PC-9 (cell line): ENCODE measurements around the gene SLC5A1. TPM values are rescaled to one million over a fixed set of nuclear protein-coding genes. Genes with fewer than 3 reads are reported as not detected.

Source experiments
- BruUV-seq: library from RNA; stranded (reverse); fragments of 400-500 nt; replicated peaks from 2 replicates; lab custom pipeline; 2021; lab: Mats Ljungman, UMichigan
- CTCF ChIA-PET: fragments of 300-600 bp; sonication (Branson Sonifier 250); formaldehyde crosslinking; loops from one replicate; lab custom pipeline; 2022; ENCODE audit warnings: antibody characterized with exemption; lab: Charles Lee
- POLR2A ChIA-PET: fragments of 300-600 bp; sonication (Branson Sonifier 250); formaldehyde crosslinking; loops from one replicate; lab custom pipeline; 2022; ENCODE audit warnings: antibody characterized with exemption; ENCODE audit not compliant: unreplicated experiment; lab: Charles Lee
- DNase-seq, 2 experiments: peaks; one replicate each; pipeline versions ENCODE4 v3.0.0 to v3.0.0-alpha.2; 2015 to 2022; ENCODE audit warnings: mixed read lengths in 1 of 2
- H2AFZ ChIP-seq: fragments of 200-600 bp; sonication (generic); 2 replicates; pipeline ENCODE4 v1.8.1; 2017; ENCODE audit warnings: antibody characterized with exemption
- H3F3A ChIP-seq: fragments of 200-600 bp; sonication (generic); 2 replicates; pipeline ENCODE4 v1.8.1; 2017; ENCODE audit warnings: antibody characterized with exemption, mild to moderate bottlenecking, low read depth; ENCODE audit not compliant: insufficient read depth
- H3K27ac ChIP-seq: fragments of 200-600 bp; sonication (generic); 2 replicates; pipeline ENCODE4 v1.6.1; 2016; ENCODE audit warnings: mixed run types
- H3K27me3 ChIP-seq: fragments of 200-600 bp; sonication (generic); 2 replicates; pipeline ENCODE4 v1.6.1; 2016; ENCODE audit warnings: low read depth, mixed run types; ENCODE audit not compliant: insufficient read depth
- H3K36me3 ChIP-seq: fragments of 200-600 bp; sonication (generic); 2 replicates; pipeline ENCODE4 v1.6.1; 2016; ENCODE audit warnings: low read depth, mixed run types
- H3K4me1 ChIP-seq: fragments of 200-600 bp; sonication (generic); replicated peaks from 2 replicates; pipeline ENCODE4 v1.6.1; 2016; ENCODE audit warnings: mixed run types; ENCODE audit not compliant: insufficient read depth
- H3K4me2 ChIP-seq: fragments of 200-600 bp; sonication (generic); 2 replicates; pipeline ENCODE4 v1.6.1; 2017; ENCODE audit warnings: mixed run types
- H3K4me3 ChIP-seq: fragments of 200-600 bp; sonication (generic); 2 replicates; pipeline ENCODE4 v1.6.1; 2016; ENCODE audit warnings: mixed run types
- H3K79me2 ChIP-seq: fragments of 200-600 bp; sonication (generic); 2 replicates; pipeline ENCODE4 v1.6.1; 2017; ENCODE audit warnings: low read depth, mixed run types
- H3K9me2 ChIP-seq: fragments of 200-600 bp; sonication (generic); 2 replicates; pipeline ENCODE4 v1.8.1; 2017; ENCODE audit warnings: mild to moderate bottlenecking; ENCODE audit not compliant: insufficient read depth
- H3K9me3 ChIP-seq: fragments of 200-600 bp; sonication (generic); 2 replicates; pipeline ENCODE4 v1.8.1; 2016; ENCODE audit warnings: low read depth; ENCODE audit not compliant: insufficient read depth
- H4K20me1 ChIP-seq: fragments of 200-600 bp; sonication (generic); 2 replicates; pipeline ENCODE4 v1.8.1; 2017; ENCODE audit not compliant: insufficient read depth
- EZH2 ChIP-seq: fragments of 200-600 bp; sonication (generic); IDR thresholded peaks from 2 replicates; pipeline ENCODE4 v1.8.0; 2017; ENCODE audit warnings: antibody characterized with exemption, low read depth
- intact Hi-C: fragments of 100-400 bp; cut with micrococcal nuclease; formaldehyde crosslinking; loops from one replicate; pipeline ENCODE4 v1.10.0; 2022; ENCODE audit not compliant: unreplicated experiment
- total RNA-seq: library from RNA; stranded (reverse); gene quantifications from 2 replicates; pipeline ENCODE4 v1.2.3, GENCODE V29; 2021
- TF ChIP-seq, protein P1 (sequence below): fragments of 200-600 bp; sonication (generic); conservative IDR thresholded peaks from 2 replicates; pipeline ENCODE4 v1.6.1; 2017; ENCODE audit warnings: mixed run types, antibody characterized with exemption, mild to moderate bottlenecking, moderate library complexity

Gene SLC5A1
- total RNA-seq, 1 experiment from 2014 or later, result not detected

- ChIA-PET POLR2A (no interaction called here), CTCF (no interaction called here)
- DNase-seq, result no peak
- Histone ChIP-seq H3K27me3 (0 out of 2 replicates have a peak, but pooled peaks cover 4% of the 10 kb centered on the region), H3K4me3 (no peak overlapping the region), H2AFZ (no peak overlapping the region), H3K4me1 (no peaks in the 10 kb centered on the region), H3K9me3 (peaks cover 11% of the 10 kb centered on the region), H3K79me2 (no peaks in the 10 kb centered on the region), H3K4me2 (no peak overlapping the region), H3F3A (no peaks in the 10 kb centered on the region), H4K20me1 (no peaks in the 10 kb centered on the region), H3K9me2 (no peaks in the 10 kb centered on the region), H3K27ac (no peak overlapping the region), H3K36me3 (no peaks in the 10 kb centered on the region)
- intact Hi-C loops, result no loop called here
- TF ChIP-seq, protein P1, sequence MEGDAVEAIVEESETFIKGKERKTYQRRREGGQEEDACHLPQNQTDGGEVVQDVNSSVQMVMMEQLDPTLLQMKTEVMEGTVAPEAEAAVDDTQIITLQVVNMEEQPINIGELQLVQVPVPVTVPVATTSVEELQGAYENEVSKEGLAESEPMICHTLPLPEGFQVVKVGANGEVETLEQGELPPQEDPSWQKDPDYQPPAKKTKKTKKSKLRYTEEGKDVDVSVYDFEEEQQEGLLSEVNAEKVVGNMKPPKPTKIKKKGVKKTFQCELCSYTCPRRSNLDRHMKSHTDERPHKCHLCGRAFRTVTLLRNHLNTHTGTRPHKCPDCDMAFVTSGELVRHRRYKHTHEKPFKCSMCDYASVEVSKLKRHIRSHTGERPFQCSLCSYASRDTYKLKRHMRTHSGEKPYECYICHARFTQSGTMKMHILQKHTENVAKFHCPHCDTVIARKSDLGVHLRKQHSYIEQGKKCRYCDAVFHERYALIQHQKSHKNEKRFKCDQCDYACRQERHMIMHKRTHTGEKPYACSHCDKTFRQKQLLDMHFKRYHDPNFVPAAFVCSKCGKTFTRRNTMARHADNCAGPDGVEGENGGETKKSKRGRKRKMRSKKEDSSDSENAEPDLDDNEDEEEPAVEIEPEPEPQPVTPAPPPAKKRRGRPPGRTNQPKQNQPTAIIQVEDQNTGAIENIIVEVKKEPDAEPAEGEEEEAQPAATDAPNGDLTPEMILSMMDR, result no peak
- TF ChIP-seq EZH2, result no peak
- BruUV-seq, result no TSS peak
Observed at GRCh38 chr22:32013200-32013599, 29.9 kb upstream of the SLC5A1 start.

GRCh38 chr22:32016081-32016480 lies 27.0 kb upstream of the SLC5A1 start:
- ChIA-PET POLR2A (interaction anchor here (0.6 kb wide), 1 partner anchor 249 kb away, joined by 3 read pairs; no protein-coding TSS in a partner anchor), CTCF (no interaction called here)
- Histone ChIP-seq H3K9me3 (peaks cover 11% of the 10 kb centered on the region), H2AFZ (no peak overlapping the region), H3K9me2 (no peaks in the 10 kb centered on the region), H3F3A (peaks cover 9% of the 10 kb centered on the region; the same call in 1 of the 2 replicates), H3K4me1 (peaks cover 6% of the 10 kb centered on the region; the same call in 1 of the 2 replicates), H3K79me2 (no peaks in the 10 kb centered on the region), H3K27me3 (0 out of 2 replicates have a peak, but pooled peaks cover 4% of the 10 kb centered on the region), H3K4me3 (no peak overlapping the region), H3K4me2 (no peak overlapping the region), H3K36me3 (no peaks in the 10 kb centered on the region), H4K20me1 (no peaks in the 10 kb centered on the region), H3K27ac (no peak overlapping the region)
- intact Hi-C loops, result no loop called here
- no TSS peak for BruUV-seq
- DNase-seq, result no peak
- TF ChIP-seq EZH2, result no peak
- TF ChIP-seq, protein P1, result no peak

DNA sequence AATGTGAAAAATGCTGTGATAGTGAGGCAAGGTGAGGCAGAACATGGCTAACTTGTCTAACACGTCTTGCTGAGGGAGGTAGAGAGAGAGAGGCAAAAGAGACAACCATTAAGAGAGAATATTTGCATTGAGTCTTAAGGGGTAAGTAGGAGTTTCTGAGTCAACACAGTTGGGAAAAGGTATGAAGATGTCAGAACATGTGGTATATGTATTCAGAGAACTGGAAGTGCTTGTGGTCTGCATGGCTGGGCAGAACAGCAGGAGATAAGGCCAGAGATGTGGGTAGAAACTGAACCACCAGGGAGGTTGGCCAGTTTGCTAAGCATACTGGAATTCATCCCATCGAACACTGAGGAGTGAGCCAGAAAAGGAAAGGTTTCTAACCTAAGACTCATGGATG lies 25.0 kb upstream of the SLC5A1 start:
- Histone ChIP-seq H3K27me3 (no peaks in the 10 kb centered on the region), H3K79me2 (no peaks in the 10 kb centered on the region), H3K36me3 (no peaks in the 10 kb centered on the region), H3K4me1 (peaks cover 12% of the 10 kb centered on the region), H2AFZ (no peak overlapping the region), H4K20me1 (no peaks in the 10 kb centered on the region), H3F3A (peaks cover 9% of the 10 kb centered on the region; the same call in 1 of the 2 replicates), H3K9me3 (peaks cover 9% of the 10 kb centered on the region), H3K4me2 (no peak overlapping the region), H3K9me2 (no peaks in the 10 kb centered on the region), H3K4me3 (no peak overlapping the region), H3K27ac (no peak overlapping the region)
- intact Hi-C loops, result no loop called here
- TF ChIP-seq, protein P1, result no peak
- TF ChIP-seq EZH2, result no peak
- no TSS peak for BruUV-seq
- ChIA-PET POLR2A (interaction anchor here (0.6 kb wide), 1 partner anchor 627 kb away, joined by 5 read pairs; no protein-coding TSS in a partner anchor), CTCF (interaction anchor here (0.6 kb wide), 1 partner anchor 362 kb away, joined by 7 read pairs; no protein-coding TSS in a partner anchor)
- DNase-seq, result no peak
